Measurements from ENCODE around the gene HECW1.

HECW1 gene

DNA sequence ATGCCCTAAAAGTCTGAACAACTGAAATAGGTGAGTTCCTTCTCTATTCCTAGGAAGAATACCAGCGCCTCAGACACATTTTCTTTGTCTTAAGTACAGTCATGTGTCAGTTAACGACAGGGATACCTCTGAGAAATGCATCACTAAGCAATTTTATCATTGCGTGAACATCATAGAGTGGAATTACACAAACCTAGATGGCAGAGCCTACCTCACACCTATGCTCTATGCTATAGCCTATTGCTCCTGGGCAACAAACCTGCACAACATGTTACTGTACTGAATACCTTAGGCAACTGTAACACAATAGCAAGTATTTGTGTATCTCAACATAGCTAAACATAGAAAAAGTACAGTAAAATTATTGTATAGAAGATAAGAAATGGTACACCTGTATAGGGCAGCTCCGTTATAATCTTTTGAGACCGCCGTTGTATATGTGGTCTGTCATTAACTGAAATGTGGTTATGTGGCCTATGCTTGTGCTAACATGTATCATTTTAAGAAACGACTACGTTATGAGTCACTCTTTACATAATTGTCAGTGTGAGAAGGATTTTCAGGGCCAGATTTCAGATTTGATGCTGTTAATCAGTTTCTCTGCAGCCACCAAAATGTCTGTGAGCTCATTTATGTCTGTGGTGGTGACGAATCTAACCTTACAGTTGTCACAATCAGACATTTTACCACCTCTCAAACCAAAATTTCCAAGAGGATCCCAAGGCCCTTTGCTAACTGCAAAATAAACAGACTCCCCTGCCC lies 404.3 kb downstream of the HECW1 start:
- no peak overlapping the region for H3K4me3 ChIP-seq (ENCODE audit: low read length)

DNA sequence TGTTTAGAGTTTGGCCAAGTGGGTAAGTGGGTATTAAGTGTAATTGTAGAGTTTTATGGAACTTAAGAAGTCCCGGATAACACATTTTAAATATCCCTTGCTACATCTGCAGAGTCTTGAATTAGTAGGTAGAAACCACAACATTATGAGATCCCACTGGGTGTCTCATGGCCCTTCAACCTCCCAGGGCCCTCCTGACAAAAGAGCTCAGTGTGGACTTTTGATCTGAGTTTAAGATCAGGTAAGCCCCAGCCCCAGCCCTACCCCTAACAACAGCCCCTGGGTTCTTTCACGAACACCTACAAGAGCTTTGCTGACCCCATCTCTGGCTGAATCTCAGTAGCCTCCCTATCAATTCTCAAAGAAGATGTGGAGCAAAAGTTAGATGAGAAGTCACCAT lies 405.0 kb downstream of the HECW1 start:
- no peak overlapping the region for H3K4me3 ChIP-seq (ENCODE audit: low read length)
- TF ChIP-seq ZNF274 (IDR thresholded peaks at IDR 0.05; ENCODE audit: low read depth, low read length): no peak

More for the DNA sequence above, 404.3 kb downstream of the HECW1 start:
- TF ChIP-seq ZNF274 (IDR thresholded peaks at IDR 0.05; ENCODE audit: low read depth, low read length): no peak

DNA sequence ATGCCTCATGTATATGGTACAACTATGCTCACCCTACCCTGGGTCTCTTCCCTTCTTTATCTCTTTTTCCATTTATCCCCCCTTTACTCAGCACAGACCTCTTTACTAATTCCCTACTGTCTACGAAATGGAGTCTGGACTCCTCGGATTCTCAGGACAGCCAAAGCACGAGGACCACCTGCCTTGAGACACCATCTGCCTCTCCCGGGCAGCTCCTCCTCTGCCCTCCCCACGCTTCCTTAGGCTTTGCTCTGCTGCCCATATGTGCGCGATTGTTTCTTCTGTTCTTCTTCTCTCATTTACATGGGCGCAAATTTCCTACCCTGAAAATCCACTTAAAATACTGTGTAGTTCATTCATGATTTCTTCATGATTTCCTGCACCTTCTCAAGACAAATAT lies 407.8 kb downstream of the HECW1 start:
- H3K4me3 ChIP-seq (ENCODE audit: low read length): no peak overlapping the region
- no peak for TF ChIP-seq ZNF274 (IDR thresholded peaks at IDR 0.05; ENCODE audit: low read depth, low read length)

DNA sequence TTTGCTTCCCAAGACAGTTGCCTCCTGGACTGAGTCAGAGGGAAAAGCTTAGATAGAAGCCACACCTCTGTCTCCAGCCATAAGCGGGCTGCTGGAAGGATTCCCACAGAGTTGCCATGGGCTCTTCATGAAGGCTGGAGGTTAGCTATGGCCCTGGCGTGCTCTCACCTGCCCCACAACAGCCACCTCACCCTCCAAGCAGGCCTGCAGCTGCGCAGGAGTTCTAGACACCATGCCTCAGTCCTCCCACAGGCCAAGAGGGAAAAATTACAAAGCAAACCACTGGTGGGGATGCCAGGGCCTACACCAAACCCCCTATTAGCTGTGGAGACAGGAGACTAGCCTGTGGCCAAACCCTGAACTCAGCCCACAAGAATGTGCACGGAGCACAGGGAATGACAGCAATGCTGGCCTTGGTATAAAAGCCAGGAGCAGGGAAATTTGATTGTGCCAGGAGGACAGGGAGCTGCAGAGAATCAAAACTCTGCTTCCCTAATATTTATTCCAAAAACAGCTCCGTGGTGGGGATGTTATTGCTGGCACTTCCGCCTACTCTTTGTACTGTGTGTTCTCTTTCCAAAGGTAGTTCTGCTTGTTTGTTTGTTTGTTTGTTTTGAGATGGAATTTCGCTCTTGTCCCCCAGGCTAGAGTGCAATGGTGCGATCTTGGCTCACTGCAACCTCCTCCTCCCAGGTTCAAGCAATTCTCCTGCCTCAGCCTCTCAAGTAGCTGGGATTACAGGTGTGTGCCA lies 410.1 kb downstream of the HECW1 start:
- H3K4me3 ChIP-seq (ENCODE audit: low read length): no peak overlapping the region
- TF ChIP-seq ZNF274 (IDR thresholded peaks at IDR 0.05; ENCODE audit: low read depth, low read length): no peak

DNA sequence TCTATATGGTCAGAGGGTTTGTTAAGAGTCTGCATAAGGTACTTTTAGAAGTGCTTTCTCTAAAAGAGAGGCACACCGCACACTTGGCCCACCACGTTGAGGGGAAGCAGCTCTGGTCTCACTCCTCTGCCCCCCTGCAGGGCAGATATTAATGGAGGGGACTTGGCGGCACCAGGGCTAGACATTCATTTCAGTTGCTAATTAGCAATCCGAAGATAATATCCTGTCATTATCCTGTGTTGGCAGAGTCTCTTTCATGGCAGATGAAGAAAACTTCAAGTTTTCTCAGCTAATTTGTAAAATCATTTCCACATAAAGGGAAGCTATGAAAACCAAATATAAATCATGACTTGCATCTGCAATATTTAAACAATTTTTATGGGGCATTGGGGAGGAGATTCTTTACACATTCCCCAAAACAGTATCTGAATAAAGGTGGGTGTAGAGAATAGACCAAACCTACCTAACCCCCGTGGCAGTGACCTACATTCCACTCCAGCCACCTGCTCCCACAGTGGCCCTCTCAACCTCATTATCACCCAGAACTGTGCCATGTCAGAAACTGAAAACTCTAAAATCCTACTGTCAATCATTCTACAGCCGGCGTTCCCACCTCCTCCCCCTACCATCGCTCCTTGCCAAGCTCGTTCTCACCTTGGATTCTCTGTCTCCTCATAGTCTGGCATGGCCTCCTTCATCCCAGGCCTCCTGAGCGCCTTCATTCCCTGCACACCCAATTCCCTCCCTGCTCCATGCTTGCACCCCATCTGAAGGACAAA lies 416.3 kb downstream of the HECW1 start:
- TF ChIP-seq ZNF274 (IDR thresholded peaks at IDR 0.05; ENCODE audit: low read depth, low read length): no peak

DNA sequence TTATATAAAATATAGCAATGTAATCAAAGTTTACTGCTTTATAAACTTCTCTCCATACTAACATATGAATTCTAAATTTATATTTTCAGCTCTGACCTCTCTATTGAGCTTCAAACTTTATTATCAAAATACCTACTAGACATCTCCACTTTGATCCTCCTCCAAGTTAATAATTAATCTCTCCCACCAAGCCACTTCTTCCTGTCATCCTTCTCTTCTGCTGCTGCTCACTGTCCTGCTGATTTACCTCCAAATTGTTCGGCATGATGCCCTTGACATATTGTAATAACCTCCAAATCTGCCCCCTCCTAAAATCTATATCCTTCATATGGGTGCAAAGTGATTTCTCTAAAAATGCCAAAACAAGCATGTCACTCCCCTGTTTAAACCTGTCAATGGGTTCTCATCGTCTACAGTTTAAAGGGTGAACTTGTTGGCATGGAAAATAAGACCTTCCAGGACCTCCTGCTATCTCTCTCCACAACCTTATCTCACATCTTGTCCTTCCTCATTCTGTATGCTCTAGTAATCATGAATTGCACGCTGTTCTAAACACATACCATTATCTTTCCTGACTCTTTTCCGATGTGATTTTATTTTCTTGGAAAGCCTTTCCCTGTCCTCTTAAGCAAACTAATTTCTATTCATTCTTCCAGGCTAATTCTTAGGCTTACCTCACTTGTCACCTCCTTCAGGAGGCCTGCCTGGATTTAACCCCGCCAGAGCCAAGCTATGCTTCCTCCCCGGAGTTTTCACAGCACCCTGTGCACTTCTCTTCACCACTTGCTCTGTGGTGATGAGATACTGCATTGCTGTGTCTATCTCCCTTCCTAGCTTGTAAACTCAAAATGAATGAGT lies 418.3 kb downstream of the HECW1 start:
- no peak for TF ChIP-seq ZNF274 (IDR thresholded peaks at IDR 0.05; ENCODE audit: low read depth, low read length)

More for the DNA sequence above, 416.3 kb downstream of the HECW1 start:
- H3K4me3 ChIP-seq (ENCODE audit: low read length): no peak overlapping the region

DNA sequence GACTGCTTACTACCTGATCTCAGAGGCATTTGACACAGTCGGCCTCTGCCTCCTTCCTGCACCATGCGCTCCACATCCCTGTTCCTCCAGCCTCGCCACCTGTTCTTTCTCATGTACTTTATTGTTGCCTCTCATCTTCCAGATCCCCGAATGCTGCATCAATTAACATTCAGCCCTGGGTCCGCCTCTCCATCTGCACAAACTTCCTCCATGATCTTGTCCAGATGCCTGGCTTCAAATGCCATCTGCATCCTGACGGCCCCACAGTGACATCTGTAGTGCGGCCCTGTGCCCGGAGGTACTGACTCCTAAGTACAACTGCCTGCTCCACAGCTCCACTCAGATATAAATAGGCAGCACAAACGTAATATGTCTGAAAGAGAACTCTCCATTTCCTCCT lies 419.3 kb downstream of the HECW1 start:
- H3K4me3 ChIP-seq (ENCODE audit: low read length): no peak overlapping the region
- no peak for TF ChIP-seq ZNF274 (IDR thresholded peaks at IDR 0.05; ENCODE audit: low read depth, low read length)

More for the DNA sequence above, 418.3 kb downstream of the HECW1 start:
- H3K4me3 ChIP-seq (ENCODE audit: low read length): no peak overlapping the region

DNA sequence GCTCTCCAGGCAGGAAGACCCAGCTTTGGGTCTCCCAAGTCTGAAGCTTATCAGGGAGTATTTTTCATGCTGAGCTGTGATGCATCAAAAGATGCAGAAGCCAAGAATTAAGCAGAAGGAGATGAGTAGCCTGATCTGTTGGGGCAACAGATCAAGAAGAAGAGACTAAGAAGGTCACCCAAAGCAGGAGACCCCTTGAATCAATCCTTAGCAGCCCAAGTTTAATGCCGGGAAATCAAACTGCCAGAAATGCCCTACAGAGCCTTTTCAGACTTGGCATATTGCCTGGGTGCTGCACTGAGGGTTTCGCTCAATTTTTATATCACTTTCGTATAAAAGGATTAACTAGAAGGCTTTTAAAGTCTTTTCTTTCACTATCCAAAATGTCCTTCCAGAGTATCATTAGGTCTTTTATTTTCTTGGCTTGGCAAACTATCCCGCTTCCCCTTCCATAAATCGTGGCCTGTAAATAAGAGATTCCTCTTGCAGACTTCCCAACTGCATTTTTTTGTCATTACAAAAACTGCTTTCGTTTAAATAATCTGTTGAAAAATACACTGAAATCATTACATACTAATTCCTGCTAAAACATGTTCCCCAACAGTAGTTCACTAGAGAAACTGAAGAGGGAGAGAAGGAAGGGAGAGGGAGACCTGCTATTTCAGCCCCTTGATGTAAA lies 421.5 kb downstream of the HECW1 start:
- TF ChIP-seq ZNF274 (IDR thresholded peaks at IDR 0.05; ENCODE audit: low read depth, low read length): no peak
- H3K4me3 ChIP-seq (ENCODE audit: low read length): no peak overlapping the region

DNA sequence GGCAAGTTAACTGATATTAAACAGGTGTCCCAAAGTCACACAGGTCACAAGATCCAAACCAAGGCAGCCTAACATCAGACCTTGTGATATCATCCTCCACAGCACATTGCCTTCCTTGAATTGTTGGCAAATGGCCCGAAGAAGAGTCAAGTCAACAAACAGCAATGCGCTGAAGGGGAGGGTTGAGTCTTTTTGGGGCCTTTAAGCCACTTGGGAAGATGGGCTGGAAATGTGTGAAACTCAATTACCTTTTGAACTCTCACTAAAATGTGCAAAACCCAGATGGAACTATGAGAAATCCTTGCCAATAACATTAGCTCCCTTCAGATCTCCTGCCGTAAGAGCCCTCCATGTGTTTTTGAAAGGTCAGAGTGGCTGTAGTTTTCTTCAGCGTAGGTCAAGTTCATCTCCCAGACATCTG lies 422.6 kb downstream of the HECW1 start:
- H3K4me3 ChIP-seq (ENCODE audit: low read length): no peak overlapping the region
- TF ChIP-seq ZNF274 (IDR thresholded peaks at IDR 0.05; ENCODE audit: low read depth, low read length): no peak

DNA sequence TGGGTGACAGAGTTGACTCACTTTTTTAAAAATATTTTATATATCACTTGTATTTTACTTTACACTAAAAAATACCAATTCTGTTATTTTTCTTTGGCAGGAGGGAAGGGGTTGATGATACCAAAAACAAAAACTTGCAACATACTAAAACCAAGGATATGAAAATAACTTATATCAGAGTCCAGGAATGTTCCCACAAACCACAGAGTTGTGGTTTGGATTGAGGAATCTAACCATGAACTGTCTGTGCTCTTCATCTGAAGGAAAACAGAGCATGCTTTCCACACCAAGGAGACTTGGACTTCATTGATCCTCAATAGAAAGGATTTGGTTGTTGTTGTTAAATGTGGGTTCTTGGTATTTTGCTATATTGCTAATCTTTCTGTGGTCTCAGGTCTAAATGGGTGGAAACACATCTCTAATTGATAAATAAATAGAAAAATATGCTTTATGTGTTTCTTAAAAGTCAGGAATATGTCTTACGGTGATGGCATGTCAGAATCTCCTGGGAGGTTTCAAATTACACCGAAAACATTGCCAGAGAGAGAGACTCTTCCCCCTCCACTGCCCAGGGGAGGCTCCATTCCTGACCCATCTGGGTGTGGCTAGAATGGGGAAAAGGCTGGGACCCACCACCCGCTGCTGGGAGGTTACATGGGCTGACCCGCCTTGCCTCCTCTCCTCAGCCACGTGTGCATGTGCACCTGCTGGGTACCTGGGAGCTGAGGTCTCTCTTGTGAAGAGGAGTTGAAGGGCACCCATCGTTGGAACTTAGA lies 423.6 kb downstream of the HECW1 start:
- no peak overlapping the region for H3K4me3 ChIP-seq (ENCODE audit: low read length)
- no peak for TF ChIP-seq ZNF274 (IDR thresholded peaks at IDR 0.05; ENCODE audit: low read depth, low read length)

DNA sequence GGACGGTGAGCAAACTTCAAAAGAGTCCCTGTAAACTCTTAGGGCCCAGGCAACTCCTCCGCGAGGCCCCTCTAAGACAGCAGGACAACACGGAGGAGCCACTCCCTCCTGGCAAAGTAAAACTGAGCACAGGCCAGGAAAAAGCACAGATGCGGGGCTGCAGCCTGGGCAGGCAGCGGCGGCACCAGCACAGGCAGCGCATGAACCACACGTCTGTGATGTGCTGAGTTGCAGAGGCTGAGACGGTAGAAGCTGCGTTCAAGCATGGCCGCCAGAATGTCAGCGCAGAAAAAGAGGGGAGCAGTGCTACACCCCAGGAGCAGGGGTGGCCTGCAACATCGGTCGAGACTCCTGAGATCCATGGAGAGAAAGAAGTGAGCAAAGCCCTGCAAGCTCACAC lies 424.3 kb downstream of the HECW1 start:
- no peak for TF ChIP-seq ZNF274 (IDR thresholded peaks at IDR 0.05; ENCODE audit: low read depth, low read length)

DNA sequence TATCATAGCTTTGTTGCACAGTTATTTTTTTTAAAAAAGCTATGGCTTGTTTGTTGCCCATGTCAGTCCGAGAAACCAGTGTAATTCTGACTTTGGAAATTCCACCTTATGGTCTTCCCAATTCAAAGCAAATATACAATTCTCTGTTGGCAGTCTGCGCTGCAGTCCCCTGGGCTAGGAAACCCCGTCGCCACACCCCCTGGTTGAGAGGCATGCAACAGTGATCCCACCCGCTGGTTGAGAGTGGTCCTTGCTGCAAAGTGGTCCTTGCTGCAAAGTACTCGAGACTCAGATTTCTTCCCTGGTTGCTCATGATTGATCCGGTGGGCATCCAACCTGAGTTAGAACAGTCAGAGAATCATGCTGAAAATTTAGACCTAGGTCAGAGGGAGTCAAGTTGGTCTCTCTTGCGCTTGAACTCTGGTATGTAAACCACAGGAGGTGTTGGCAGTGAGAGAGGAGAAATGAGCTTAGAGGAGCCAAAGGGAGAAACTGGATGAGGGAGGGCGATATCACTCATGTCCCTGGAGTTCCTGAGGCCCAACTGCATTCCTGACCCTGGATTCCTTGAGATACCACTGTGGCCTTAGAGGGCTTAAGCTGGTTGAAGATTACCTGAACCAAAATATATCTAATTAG lies 425.4 kb downstream of the HECW1 start:
- H3K4me3 ChIP-seq (ENCODE audit: low read length): no peak overlapping the region

More for the DNA sequence above, 424.3 kb downstream of the HECW1 start:
- H3K4me3 ChIP-seq (ENCODE audit: low read length): no peak overlapping the region

More for the DNA sequence above, 425.4 kb downstream of the HECW1 start:
- TF ChIP-seq ZNF274 (IDR thresholded peaks at IDR 0.05; ENCODE audit: low read depth, low read length): no peak
